GM23248 (cell line): ENCODE measurements around the gene CDC14B. TPM values are rescaled to one million over a fixed set of nuclear protein-coding genes. Genes with fewer than 3 reads are reported as not detected.
A peak's percentile ranks its signal among the peaks of the same experiment; 100 is the strongest.

Source experiments
- DNase-seq: peaks from one replicate; pipeline ENCODE4 v3.0.0-alpha.2; 2015
- H2AFZ ChIP-seq: fragments of 200-600 bp; sonication (generic); 2 replicates; pipeline ENCODE4 v1.6.1; 2016; ENCODE audit warnings: antibody characterized with exemption
- H3F3A ChIP-seq: fragments of 200-600 bp; sonication (generic); 2 replicates; pipeline ENCODE4 v1.6.1; 2016; ENCODE audit warnings: mild to moderate bottlenecking, antibody characterized with exemption, mixed run types; ENCODE audit not compliant: insufficient read depth
- H3K27ac ChIP-seq: fragments of 200-600 bp; sonication (generic); 2 replicates; pipeline ENCODE4 v1.5.1; 2016; ENCODE audit warnings: mild to moderate bottlenecking
- H3K27me3 ChIP-seq: fragments of 200-600 bp; sonication (generic); replicated peaks from 2 replicates; pipeline ENCODE4 v1.6.1; 2016; ENCODE audit warnings: mild to moderate bottlenecking; ENCODE audit not compliant: insufficient read depth
- H3K36me3 ChIP-seq: fragments of 200-600 bp; sonication (generic); 2 replicates; pipeline ENCODE4 v1.6.1; 2016; ENCODE audit warnings: low read depth, mild to moderate bottlenecking
- H3K4me1 ChIP-seq: fragments of 200-600 bp; sonication (generic); 2 replicates; pipeline ENCODE4 v1.6.1; 2016; ENCODE audit warnings: mild to moderate bottlenecking; ENCODE audit not compliant: insufficient read depth
- H3K4me2 ChIP-seq: fragments of 200-600 bp; sonication (generic); one replicate; pipeline ENCODE4 v1.6.1; 2016; ENCODE audit warnings: mild to moderate bottlenecking; ENCODE audit not compliant: unreplicated experiment
- H3K4me3 ChIP-seq: fragments of 200-600 bp; sonication (generic); 2 replicates; pipeline ENCODE4 v1.5.1; 2016; ENCODE audit warnings: mild to moderate bottlenecking
- H3K79me2 ChIP-seq: fragments of 200-600 bp; sonication (generic); 2 replicates; pipeline ENCODE4 v1.6.1; 2016; ENCODE audit warnings: mild to moderate bottlenecking; ENCODE audit not compliant: insufficient read depth
- H3K9ac ChIP-seq: fragments of 200-600 bp; sonication (generic); 2 replicates; pipeline ENCODE4 v1.6.1; 2016; ENCODE audit warnings: mild to moderate bottlenecking
- H3K9me2 ChIP-seq: fragments of 200-600 bp; sonication (generic); 2 replicates; pipeline ENCODE4 v1.6.1; 2016; ENCODE audit warnings: mixed run types, mild to moderate bottlenecking, moderate library complexity; ENCODE audit not compliant: insufficient read depth
- H3K9me3 ChIP-seq: fragments of 200-600 bp; sonication (generic); one replicate; pipeline ENCODE4 v1.6.1; 2017; ENCODE audit warnings: low read depth
- H4K20me1 ChIP-seq: fragments of 200-600 bp; sonication (generic); 2 replicates; pipeline ENCODE4 v1.6.0; 2016; ENCODE audit not compliant: insufficient read depth
- EZH2 ChIP-seq: fragments of 200-600 bp; sonication (generic); IDR thresholded peaks from 2 replicates; pipeline ENCODE4 v1.6.1; 2018; ENCODE audit warnings: antibody characterized with exemption, mild to moderate bottlenecking; ENCODE audit not compliant: insufficient read depth, poor library complexity, severe bottlenecking
- EZH2phosphoT487 ChIP-seq: fragments of 200-600 bp; sonication (generic); IDR thresholded peaks from 2 replicates; pipeline ENCODE4 v1.6.1; 2018; ENCODE audit warnings: antibody characterized with exemption, moderate library complexity, mild to moderate bottlenecking, low read depth; ENCODE audit not compliant: insufficient read depth
- WGBS, 2 experiments: methylation state at CpG; one replicate each; pipeline ENCODE4 v1.1.6; 2015 to 2017; ENCODE audit warnings: low lambda C conversion rate in 2 of 2, low coverage in 1 of 2; ENCODE audit errors: missing lambda C conversion rate in 2 of 2; 5-methylcytosine and 5-hydroxymethylcytosine counted together
- in situ Hi-C: fragments of 300-500 bp; cut with MboI; formaldehyde crosslinking; loops from 2 replicates; pipeline ENCODE4 v1.15.0; 2020
- polyA plus RNA-seq: library from polyadenylated mRNA; unstranded; fragments of >200 nt; fragmentation: Nextera tagmentation; extraction: Ambion mirVana; gene quantifications from 2 replicates; pipeline ENCODE4 v1.2.1, GENCODE V29; 2016
- total RNA-seq: library from RNA; depleted of rRNA; stranded (reverse); fragments of >200 nt; shearing (Covaris generic); gene quantifications from 2 replicates; pipeline ENCODE4 v1.2.3, GENCODE V29; 2014; rRNA removed

The CDC14B gene
- total and polyA plus RNA-seq, 2 experiments from 2014 or later, result 8.1 to 17.2 TPM

DNA sequence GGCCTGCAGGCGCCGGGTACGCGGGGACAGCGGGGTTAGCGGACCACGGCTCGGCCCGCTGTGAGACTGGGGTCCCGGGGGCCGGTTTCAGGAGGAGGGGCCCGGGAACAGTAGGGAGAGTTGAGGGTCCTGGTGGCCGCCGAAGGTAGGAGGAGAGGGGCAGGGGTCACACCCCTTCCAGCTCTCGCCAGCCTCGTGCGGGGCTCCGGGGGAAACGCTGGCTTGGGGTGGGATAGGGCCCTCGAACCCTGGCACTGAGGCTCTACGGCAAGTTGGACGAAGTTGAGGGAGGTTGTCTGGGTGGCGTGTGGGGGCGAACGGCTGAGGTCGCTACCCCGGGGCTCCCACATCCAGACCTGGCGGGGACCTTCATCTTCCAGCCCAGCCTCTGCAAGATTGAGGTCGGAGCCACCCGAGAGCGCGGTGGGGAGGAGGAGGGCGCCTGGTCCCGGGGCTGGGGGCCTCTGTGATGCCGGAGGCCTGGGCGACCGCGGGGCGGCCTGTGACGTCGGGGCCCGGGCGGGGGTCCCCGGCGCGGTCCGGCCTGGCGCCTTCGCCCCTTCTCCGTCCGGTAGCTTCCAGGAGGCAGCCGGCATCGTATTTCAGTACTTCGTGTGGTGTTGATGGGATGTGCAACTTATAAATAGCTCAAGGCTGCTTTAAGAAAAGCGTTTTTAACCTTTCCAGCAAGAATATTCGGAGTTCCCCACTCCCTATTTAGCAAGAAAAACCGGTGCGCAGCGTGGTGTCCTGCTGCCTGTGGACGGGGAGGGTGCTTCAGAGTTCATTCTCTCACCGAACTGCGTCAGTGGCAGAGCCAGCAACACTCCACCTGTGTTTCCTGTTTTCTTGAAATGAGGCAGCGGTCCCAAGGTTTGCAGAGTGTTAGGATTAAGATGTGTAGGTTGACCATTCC lies 168.8 kb downstream of the CDC14B start:
- in situ Hi-C loops, result no loop called here
- DNase-seq, result peak; percentile 56
- peak overlapping the region; percentile 73 for H3K27ac ChIP-seq
- H3K4me3 ChIP-seq, result peak overlapping the region; percentile 83
- no peaks in the 10 kb centered on the region for H4K20me1 ChIP-seq
- 2 to 3% methylated on average over 52 to 57 of the region's 63 CpGs for WGBS, 2 experiments
- H3K79me2 ChIP-seq, result peaks cover 54% of the 10 kb centered on the region
- H3F3A ChIP-seq, result peaks cover 4% of the 10 kb centered on the region; the same call in 1 of the 2 replicates
- no peaks in the 10 kb centered on the region for H3K27me3 ChIP-seq
- H3K36me3 ChIP-seq, result no peaks in the 10 kb centered on the region
- no peaks in the 10 kb centered on the region for H3K9me2 ChIP-seq
- peak overlapping the region; percentile 84 for H3K9ac ChIP-seq
- peak overlapping the region; percentile 89 for H3K4me2 ChIP-seq
- TF ChIP-seq EZH2phosphoT487 (no peak), EZH2 (no peak)
- peak overlapping the region; percentile 70 for H2AFZ ChIP-seq
- no peaks in the 10 kb centered on the region for H3K9me3 ChIP-seq
- H3K4me1 ChIP-seq, result peaks cover 11% of the 10 kb centered on the region

Other genes starting within 250 kb of the CDC14B start
- gene SLC35D2, start 236.1 kb downstream of the CDC14B start, total RNA-seq, result 12.3 and 17.1 TPM in 2 replicates
- 6.0 and 8.0 TPM in 2 replicates for gene SLC35D2, start 236.1 kb downstream of the CDC14B start, polyA plus RNA-seq
- gene ZNF367, start 201.5 kb downstream of the CDC14B start, total RNA-seq, result 7.3 and 9.3 TPM in 2 replicates
- 2.1 and 2.8 TPM in 2 replicates for gene ZNF367, start 201.5 kb downstream of the CDC14B start, polyA plus RNA-seq
- 10.4 and 13.2 TPM in 2 replicates for gene HABP4, start 169.7 kb downstream of the CDC14B start, total RNA-seq
- gene HABP4, start 169.7 kb downstream of the CDC14B start, polyA plus RNA-seq, result 15.7 and 17.2 TPM in 2 replicates
- gene PRXL2C, start 35.5 kb upstream of the CDC14B start, total RNA-seq, result 13.7 and 17.5 TPM in 2 replicates
- gene PRXL2C, start 35.5 kb upstream of the CDC14B start, polyA plus RNA-seq, result 22.5 and 23.6 TPM in 2 replicates
- gene ZNF510, start 158.2 kb upstream of the CDC14B start, total RNA-seq, result 6.5 and 9.5 TPM in 2 replicates
- 2.1 and 3.4 TPM in 2 replicates for gene ZNF510, start 158.2 kb upstream of the CDC14B start, polyA plus RNA-seq
- 2.9 and 4.8 TPM in 2 replicates for gene ZNF782, start 234.7 kb upstream of the CDC14B start, total RNA-seq
- 0.85 TPM in 2 replicates for gene ZNF782, start 234.7 kb upstream of the CDC14B start, polyA plus RNA-seq